ENCODE results near the gene ZFP69B.

DNA sequence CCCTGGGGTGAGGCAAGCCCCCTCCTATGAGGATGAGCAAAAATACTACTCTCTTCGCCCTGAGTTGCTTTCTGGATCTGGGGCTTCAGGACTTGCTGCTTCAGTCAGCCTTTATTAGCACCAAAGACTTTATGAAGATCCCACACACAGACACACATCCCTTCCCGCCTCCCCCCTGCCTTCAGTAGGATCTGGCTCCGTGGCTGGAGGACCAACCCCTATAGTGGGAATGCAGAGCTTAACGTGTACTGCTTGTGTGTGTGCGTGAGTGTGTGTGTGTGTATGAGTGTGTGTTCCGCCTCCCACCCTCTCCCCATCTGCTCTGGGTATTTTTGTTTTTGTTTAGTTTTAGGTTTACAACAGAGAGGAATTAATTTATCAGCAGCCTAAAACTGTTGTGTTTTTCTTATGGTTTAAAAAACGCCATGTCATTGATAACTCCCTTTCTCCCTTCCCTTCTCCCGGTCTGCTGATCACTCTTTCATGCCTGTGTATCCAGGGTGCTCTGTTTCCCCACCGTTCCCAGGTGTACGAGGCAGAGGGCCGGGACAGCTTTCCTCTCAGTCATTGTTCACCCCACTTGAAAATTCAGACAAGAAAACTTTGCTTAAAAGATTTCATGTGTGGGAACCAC lies 27.5 kb upstream of the ZFP69B start:
- TF ChIP-seq, protein P1, sequence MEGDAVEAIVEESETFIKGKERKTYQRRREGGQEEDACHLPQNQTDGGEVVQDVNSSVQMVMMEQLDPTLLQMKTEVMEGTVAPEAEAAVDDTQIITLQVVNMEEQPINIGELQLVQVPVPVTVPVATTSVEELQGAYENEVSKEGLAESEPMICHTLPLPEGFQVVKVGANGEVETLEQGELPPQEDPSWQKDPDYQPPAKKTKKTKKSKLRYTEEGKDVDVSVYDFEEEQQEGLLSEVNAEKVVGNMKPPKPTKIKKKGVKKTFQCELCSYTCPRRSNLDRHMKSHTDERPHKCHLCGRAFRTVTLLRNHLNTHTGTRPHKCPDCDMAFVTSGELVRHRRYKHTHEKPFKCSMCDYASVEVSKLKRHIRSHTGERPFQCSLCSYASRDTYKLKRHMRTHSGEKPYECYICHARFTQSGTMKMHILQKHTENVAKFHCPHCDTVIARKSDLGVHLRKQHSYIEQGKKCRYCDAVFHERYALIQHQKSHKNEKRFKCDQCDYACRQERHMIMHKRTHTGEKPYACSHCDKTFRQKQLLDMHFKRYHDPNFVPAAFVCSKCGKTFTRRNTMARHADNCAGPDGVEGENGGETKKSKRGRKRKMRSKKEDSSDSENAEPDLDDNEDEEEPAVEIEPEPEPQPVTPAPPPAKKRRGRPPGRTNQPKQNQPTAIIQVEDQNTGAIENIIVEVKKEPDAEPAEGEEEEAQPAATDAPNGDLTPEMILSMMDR (IDR thresholded peaks at IDR 0.05): no peak
- TF ChIP-seq POLR2AphosphoS5 (IDR thresholded peaks at IDR 0.05; ENCODE audit: low read depth, low read length): no peak
